Measurements from ENCODE around the gene C11orf86. TPM values are rescaled to one million over a fixed set of nuclear protein-coding genes. Genes with fewer than 3 reads are reported as not detected.

Gene C11orf86
- total RNA-seq, 1 experiment from 2014 or later = 0.25 TPM

GRCh38 chr11:66958232-66958955 lies 16.7 kb upstream of the C11orf86 start, which contains the start of gene PC:
Gene PC (minus strand): TSS chr11:66958383. CDS start chr11:66872159, 86,224 bp downstream.
- H3K4me3 ChIP-seq (replicated peaks in 1 of 2; ENCODE audit: low read depth in 1 of 2, low read length in 2 of 2) = peak within 1 kb of the TSS; percentile 46 to 65
- intact Hi-C loops (cut with micrococcal nuclease) = loop anchor here (10.0 kb wide), 1 partner anchor 74 kb away; no protein-coding TSS in a partner anchor
- H3K4me2 ChIP-seq (ENCODE audit: low read length) = peak within 1 kb of the TSS; percentile 94
- DNase-seq (ENCODE audit: low read depth, low spot score) (peak; percentile 99), ATAC-seq (peak; percentile 98)
- ChIA-PET CTCF (no interaction called here), POLR2A (interaction anchor here (1.9 kb wide), 1 partner anchor 12 kb away, joined by 8 read pairs; no protein-coding TSS in a partner anchor), RAD21 (ENCODE audit: low non-redundant PET in 1 of 2, low total read pairs in 2 of 2, uncharacterized antibody in 2 of 2, unreplicated experiment in 2 of 2) (no interaction called here)
- no TSS peak for BruUV-seq (replicated peaks)
- H3K36me3 ChIP-seq (ENCODE audit: control insufficient read depth in 1 of 2, insufficient read depth in 2 of 2, low read length in 2 of 2) = no peaks in the 10 kb centered on the region
- H3K4me1 ChIP-seq (ENCODE audit: control insufficient read depth in 1 of 2, insufficient read depth in 2 of 2, low read length in 2 of 2) = peaks cover 17 to 26% of the 10 kb centered on the region in 2 experiments
- no peaks in the 10 kb centered on the region for H3K27me3 ChIP-seq (ENCODE audit: insufficient read depth, low read length)
- no peaks in the 10 kb centered on the region for H4K20me1 ChIP-seq (ENCODE audit: insufficient read depth)
- H3K9ac ChIP-seq (ENCODE audit: low read length) = peak within 1 kb of the TSS; percentile 49; the same call in 1 of the 2 replicates
- H3K9me2 ChIP-seq (ENCODE audit: insufficient read depth) = no peaks in the 10 kb centered on the region
- H3K79me2 ChIP-seq (ENCODE audit: insufficient read depth, low read length) = no peaks in the 10 kb centered on the region
- peak within 1 kb of the TSS; percentile 14; the same call in 1 of the 2 replicates for H3K27ac ChIP-seq (ENCODE audit: low read depth, low read length)
- peak within 1 kb of the TSS; percentile 84 for H2AFZ ChIP-seq (ENCODE audit: low read depth, low read length, poor library complexity, severe bottlenecking)
- H3K9me3 ChIP-seq (ENCODE audit: control insufficient read depth in 1 of 2, insufficient read depth in 1 of 2, low read depth in 1 of 2, low read length in 2 of 2) = no peaks in the 10 kb centered on the region
- no peak for TF ChIP-seq REST (IDR thresholded peaks at IDR 0.05; ENCODE audit: low read depth)
- no peak for TF ChIP-seq TCF7L2 (IDR thresholded peaks at IDR 0.05; ENCODE audit: borderline replicate concordance, extremely low read depth, insufficient read depth, insufficient read length)
- no peak for TF ChIP-seq EZH2 (IDR thresholded peaks at IDR 0.05)
- TF ChIP-seq MAX (IDR thresholded peaks at IDR 0.05) = peak; percentile 100
- no peak for TF ChIP-seq ZFX (IDR thresholded peaks at IDR 0.05)
- peak; percentile 97 for TF ChIP-seq SP1 (IDR thresholded peaks at IDR 0.05; ENCODE audit: low read depth)
- TF ChIP-seq CBX3 (IDR thresholded peaks at IDR 0.05; ENCODE audit: low read depth) = peak; percentile 82; the same call in 1 of the 2 replicates
- TF ChIP-seq EZH2phosphoT487 (IDR thresholded peaks at IDR 0.05; ENCODE audit: borderline replicate concordance) = no peak
- TF ChIP-seq ZBTB33 (IDR thresholded peaks at IDR 0.05; ENCODE audit: extremely low read depth, insufficient replicate concordance, low read length) = no peak
- no peak for TF ChIP-seq CEBPB (IDR thresholded peaks at IDR 0.05; ENCODE audit: low read depth)
- peak; percentile 52 for TF ChIP-seq POLR2AphosphoS5 (IDR thresholded peaks at IDR 0.05; ENCODE audit: low read depth, low read length)
- TF ChIP-seq RAD21 (IDR thresholded peaks at IDR 0.05; ENCODE audit: low read depth) = no peak
- TF ChIP-seq ELF1 (IDR thresholded peaks at IDR 0.05; ENCODE audit: borderline replicate concordance, low read depth) = no peak; the same call in 1 of the 2 replicates
- no peak for TF ChIP-seq ZNF274 (IDR thresholded peaks at IDR 0.05; ENCODE audit: low read depth, low read length)
- peak; percentile 93 for TF ChIP-seq SIN3A (IDR thresholded peaks at IDR 0.05; ENCODE audit: low read depth)
- TF ChIP-seq YY1 (IDR thresholded peaks at IDR 0.05; ENCODE audit: extremely low read depth, insufficient replicate concordance, low read depth, low read length) = no peak
- no peak for TF ChIP-seq JUND (IDR thresholded peaks at IDR 0.05)
- TF ChIP-seq ATF3 (IDR thresholded peaks at IDR 0.05) = no peak
- no peak for TF ChIP-seq SRF (IDR thresholded peaks at IDR 0.05; ENCODE audit: low read depth)
